Stimulated activated CD8-positive, alpha-beta memory T cell treated with anti-CD3 and anti-CD28 coated beads, Interleukin-2, amount 100 ng/mL, for 48 hours (primary cell): ENCODE data around the gene CAPN8.
A peak's percentile ranks its signal among the peaks of the same experiment; 100 is the strongest.

Source experiments
- DNase-seq, 2 donors: peaks; one replicate each; pipeline ENCODE4 v3.0.0-alpha.2; 2020; ENCODE audit warnings: low read depth in 2 of 2

CAPN8 gene

DNA sequence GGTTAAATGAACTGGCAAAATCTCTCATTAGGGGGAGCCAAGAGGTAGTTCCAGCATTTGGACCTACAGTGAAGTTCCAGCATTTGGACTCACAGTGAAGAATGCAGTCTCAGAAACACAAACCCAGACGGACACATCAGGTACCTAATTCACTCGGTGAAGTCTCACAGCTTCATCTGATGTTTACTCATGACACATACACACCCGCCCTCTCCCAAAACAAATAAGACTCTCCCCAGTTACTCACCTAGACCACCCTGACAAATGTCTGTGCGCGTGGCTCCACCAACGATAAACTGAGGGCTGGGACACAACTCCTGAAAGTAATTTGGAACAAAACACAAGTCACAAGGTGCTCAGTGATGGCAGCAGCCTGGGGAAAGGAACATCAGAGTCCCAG, 11.4 kb downstream of the CAPN8 start:
- no peak for DNase-seq

GRCh38 chr1:223653431-223653830, 12.1 kb downstream of the CAPN8 start:
- DNase-seq, result no peak

DNA sequence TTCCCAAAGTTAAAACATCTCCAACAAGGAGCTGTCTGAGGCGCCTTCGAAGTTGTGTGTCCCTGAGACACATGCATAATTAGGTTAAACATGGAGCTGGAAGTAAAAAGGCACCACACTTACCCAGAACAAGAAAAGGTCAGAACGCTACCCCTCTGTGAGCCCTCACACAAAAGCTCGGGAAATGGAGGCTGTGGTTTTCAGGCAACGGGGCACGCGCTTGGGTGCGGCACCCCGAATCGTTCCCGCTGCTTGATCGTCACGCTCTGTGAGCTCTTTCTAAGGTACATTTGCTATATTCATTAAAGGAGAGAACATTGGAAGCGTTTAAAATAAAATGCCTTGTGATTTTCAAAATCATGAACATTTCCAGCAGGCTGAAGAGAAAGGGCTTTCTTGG, 12.5 kb downstream of the CAPN8 start:
- DNase-seq, result no peak

GRCh38 chr1:223652436-223652941, 13.0 kb downstream of the CAPN8 start:
- no peak for DNase-seq

DNA sequence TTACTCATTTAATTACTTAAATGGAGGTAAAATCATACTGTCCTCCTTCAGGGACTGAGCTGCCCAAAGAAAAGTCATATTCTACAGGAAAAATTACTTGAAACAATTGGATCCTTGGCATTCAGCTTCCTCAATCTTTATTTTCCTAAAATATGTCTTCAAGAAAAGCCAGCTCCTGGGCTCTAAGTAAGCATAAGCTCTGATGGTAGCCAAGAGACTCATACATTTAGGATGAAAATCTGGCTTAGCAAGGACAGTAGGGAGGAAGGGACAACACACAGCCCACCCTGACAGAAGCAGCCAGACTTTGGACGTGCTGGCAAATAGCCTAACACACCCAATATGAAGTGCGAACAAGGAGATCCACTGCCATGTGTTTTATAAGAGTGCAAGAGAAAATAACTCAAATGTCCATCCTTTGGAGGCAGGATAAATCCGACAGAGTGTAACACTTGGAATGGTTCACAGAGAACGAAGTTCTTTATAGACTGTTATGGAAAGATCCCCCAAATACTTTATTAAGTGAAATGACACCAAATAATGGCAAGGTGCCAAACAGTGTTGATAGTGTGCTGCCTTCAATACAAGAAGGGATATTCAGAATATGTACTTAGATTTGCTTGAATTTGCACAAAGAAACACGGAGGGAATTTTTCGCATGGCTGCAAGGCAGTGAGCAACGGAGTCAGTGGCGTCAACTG, 14.1 kb downstream of the CAPN8 start:
- no peak for DNase-seq

- no peak for DNase-seq
Measured at GRCh38 chr1:223650465-223650864, 15.0 kb downstream of the CAPN8 start.

- DNase-seq, result no peak
Measured at GRCh38 chr1:223649222-223649621, 16.3 kb downstream of the CAPN8 start.

DNA sequence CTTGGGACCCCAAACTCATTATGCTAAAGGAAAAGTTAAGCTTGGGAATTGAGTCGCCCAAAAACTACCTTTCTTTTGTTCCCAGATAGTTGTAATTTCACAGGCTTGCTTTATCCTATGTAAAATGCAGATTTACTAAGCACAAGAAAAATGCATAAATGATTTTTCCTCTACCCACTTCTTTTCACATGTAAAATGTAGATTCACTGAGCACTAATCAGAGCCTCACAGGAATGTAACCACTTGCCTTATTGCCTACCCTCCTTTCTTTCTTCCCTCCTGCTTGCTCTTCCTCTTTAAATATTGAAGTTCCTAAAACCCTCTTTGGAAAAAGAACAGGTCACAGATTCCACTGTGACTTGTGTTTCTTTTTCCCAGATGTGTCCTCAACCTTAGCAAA, 18.3 kb downstream of the CAPN8 start:
- DNase-seq, result no peak

DNA sequence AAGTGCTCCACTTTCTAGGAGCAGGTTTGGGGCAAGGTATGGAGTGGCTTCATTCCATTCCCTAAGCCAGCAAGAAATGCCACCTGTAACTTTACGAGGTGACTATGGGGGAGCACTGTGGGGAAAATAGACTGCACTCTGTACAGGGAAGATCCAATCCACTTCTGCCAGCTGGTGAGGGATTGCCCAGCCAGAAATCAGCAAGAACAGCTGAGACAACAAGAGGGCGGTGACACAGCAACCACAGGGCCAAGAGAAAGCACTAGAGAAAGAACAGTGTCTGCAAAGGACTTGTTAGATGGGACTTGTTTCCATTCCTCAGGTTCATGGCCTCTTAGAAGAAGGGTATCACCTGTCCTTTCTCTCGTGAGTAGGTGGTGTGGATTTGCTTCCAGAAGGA, 19.6 kb downstream of the CAPN8 start:
- DNase-seq, result no peak

- DNase-seq, result no peak
Measured at GRCh38 chr1:223642237-223642636, 23.3 kb downstream of the CAPN8 start.

- no peak for DNase-seq
Measured at GRCh38 chr1:223641523-223642039, 23.9 kb downstream of the CAPN8 start.

GRCh38 chr1:223639331-223639749, 26.2 kb downstream of the CAPN8 start:
- no peak for DNase-seq

DNA sequence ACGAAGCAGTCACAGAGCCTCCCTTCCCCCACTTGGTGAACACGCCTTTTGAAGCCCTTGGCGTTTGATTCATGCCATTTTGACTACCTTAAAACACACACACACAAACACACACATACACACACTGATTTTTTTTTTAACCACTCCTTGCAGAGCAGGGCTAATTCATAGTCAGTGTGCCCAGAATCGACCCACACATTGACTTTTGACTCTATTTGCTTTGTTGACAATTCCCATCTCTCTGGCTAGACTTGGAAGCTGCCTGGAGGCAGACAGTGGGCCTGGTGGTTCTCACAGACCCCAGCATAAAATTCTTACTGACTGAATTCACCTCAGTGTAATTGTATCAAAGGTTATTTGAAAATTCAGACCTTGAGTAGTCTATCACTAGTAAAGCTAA, 30.3 kb downstream of the CAPN8 start:
- DNase-seq, result no peak

DNA sequence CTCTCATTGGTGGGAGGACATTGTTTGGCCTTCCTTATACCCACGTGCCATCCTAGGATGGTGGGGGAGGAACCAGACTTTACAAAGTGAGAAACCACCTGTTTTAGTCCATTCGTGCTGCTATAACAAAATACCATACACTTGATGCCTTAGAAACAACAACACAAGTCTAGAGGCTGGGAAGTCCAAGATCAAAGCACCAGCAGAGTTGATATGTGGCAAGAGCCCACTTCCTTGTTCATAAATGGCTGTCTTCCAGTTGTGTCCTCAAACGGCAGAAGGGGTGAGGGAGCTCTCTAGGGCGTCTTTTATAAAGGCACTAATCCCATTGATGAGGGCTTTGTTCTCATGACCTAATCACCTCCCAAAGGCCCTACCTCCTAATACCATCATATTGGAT, 31.1 kb downstream of the CAPN8 start:
- DNase-seq, result no peak

GRCh38 chr1:223631956-223632355, 33.5 kb downstream of the CAPN8 start:
- no peak for DNase-seq

DNA sequence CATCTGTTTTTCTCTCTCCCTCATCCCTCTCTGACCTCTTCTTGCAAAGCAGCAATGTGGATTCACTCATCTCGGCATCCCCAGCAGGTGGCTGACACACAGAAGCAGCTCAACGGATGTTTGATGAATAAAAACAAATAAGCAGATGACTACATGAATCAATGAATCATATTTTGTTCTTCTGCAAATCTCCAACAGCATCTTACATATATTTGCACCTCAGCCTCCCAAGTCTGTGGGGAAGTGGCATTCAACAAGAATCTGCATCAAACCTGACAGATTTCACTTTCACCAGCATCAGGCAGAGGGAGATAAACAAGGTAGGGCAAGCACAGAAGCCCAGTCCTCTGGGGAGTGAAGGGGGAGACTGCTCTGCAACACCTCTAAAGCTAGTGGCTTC, 34.0 kb downstream of the CAPN8 start:
- no peak for DNase-seq

DNA sequence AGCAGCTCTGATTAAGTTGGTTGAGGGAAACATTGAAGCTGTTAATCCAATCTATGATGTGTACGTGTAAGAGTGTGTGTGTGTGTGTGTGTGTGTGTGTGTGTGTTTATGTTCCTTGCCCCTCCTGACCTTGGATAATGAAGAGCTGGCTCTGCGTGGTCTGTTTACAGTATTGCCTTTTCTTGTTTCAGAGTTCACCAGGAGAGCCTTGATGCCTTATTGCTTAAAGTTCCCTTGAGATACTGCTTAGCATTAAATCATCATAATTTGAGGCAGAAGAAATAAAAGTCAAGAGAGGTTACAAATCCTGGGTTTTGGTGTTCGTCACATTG, 36.4 kb downstream of the CAPN8 start:
- DNase-seq, result no peak

DNA sequence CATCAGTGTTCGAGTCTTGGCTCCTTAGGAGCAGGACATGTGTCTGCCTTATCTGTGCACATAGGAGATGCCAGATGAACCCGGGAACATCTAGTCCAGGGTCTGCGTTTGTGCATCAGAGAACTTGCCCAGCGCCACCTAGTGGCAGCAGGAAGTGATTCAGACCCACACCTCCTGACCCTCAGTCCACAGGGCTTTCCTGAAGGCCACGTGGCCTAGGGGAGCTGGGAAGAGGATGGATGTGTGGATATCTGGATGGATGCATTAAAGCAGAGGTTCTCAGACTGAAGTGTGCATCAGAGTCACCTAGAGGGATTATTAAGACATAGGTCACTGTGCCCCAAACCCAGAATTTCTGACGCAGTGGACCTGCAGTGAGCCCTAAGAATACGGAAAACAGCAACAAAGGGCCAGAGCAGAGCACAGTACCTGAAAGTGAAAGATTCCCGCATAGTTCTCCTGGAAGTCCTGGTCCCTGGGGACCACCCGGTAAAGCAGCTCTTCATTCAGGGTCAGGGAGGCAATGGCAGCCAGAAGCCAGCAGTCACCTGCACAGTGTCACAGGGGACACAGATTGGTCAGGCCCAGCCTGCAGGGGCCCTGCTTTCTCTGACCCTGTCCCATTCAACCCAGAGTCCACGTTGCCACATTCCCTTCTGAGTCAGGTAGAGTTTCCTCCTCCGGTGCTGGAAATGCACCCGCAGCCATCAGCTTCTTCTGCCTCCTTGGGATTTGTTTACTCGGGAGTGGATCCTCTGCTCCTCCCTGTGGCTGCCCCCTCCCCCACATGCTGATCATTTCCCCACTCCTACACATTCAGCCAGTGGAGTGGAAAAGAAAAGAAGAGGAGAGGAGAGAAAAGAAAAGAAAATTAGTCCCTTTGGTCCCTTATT, 37.0 kb downstream of the CAPN8 start:
- DNase-seq, result peak; percentile 28 to 43

DNA sequence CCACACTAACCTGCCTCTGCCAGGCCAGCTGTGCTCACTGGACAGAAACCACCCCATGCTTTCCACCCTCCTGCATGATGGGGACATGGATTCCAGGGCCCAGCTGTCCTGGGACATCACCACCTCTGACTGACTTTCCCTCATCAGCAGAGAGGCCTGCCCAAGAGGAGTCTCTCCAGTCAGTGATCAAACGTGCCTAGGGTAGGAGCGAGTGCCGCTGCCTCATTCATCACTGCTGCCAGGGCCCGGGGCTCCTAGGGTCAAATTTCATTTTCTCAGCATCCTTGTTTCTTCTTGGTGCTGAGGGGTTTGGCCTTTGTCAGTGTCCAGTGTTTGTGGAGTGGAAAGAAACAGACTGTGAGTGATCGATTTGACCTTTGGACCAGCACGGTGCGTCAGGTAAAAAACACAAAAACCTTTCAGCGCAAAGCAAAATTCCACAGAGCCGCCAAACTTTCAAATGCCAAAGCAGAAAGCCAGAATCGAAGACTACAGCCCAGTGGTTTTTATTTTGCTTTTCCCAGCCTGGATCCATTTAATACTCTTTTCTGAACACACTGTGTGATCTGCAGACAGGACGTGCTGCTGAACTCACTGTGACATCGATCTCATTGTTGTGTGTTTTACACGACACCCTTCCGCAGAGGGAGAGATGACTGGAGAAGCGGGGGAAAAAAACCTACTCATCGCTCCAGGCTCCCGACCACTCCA, 43.2 kb downstream of the CAPN8 start:
- DNase-seq, result no peak

- DNase-seq, result no peak
Measured at GRCh38 chr1:223621312-223621734, 44.2 kb downstream of the CAPN8 start.

DNA sequence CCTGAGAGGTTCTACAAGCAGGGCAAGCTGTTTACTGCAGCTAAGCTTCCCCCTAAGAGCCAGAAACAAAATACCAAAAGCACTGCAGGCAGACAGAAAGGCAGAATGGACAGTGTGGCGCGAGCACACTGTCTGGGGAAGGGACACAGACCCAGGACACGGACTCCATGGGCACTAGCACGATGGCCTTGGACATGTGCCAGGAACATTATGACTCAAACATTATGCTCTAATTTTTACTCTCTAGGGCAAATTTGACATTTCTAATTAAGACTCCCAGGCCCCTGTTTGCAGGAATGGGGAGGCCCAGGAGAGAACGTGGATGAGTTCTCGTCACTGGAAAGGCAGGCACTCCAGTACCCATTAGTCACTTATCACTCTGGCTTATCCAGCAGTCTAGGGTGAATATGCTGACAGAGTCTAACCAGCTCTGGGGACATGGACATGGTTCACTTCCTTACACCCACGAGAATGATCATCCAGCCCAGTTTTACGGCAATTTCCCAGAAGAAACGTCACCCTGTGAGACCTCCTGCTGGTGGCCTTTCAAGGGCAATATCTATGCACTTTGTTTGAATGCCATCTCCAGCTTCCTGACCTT, 45.1 kb downstream of the CAPN8 start:
- no peak for DNase-seq

- no peak for DNase-seq
Measured at GRCh38 chr1:223618680-223619079, 46.8 kb downstream of the CAPN8 start.
